Smooth muscle cell (in vitro differentiated cells): ENCODE results near the gene PARVA. TPM values are rescaled to one million over a fixed set of nuclear protein-coding genes. Genes with fewer than 3 reads are reported as not detected.

Experiments used
- DNase-seq: peaks from one replicate; lab custom pipeline; 2025; ENCODE audit not compliant: unreplicated experiment; lab: John Stamatoyannopoulos, UW
- H2AFZ ChIP-seq: fragments of 200-600 bp; sonication (generic); 2 replicates; pipeline ENCODE4 v1.6.0; 2016; ENCODE audit warnings: antibody characterized with exemption, low read depth, mild to moderate bottlenecking
- H3F3A ChIP-seq: fragments of 200-600 bp; sonication (generic); 2 replicates; pipeline ENCODE4 v1.6.0; 2017; ENCODE audit warnings: antibody characterized with exemption, low read depth
- H3K27ac ChIP-seq: fragments of 200-600 bp; sonication (generic); 2 replicates; pipeline ENCODE4 v1.5.1; 2016; ENCODE audit warnings: low read depth, mild to moderate bottlenecking
- H3K27me3 ChIP-seq: fragments of 200-600 bp; sonication (generic); 2 replicates; pipeline ENCODE4 v1.6.1; 2016; ENCODE audit warnings: low read depth, mild to moderate bottlenecking
- H3K36me3 ChIP-seq: fragments of 200-600 bp; sonication (generic); 2 replicates; pipeline ENCODE4 v1.5.1; 2016; ENCODE audit warnings: low read depth
- H3K4me1 ChIP-seq: fragments of 200-600 bp; sonication (generic); 2 replicates; pipeline ENCODE4 v1.5.1; 2016; ENCODE audit warnings: low read depth
- H3K4me2 ChIP-seq: fragments of 200-600 bp; sonication (generic); 2 replicates; pipeline ENCODE4 v1.6.0; 2016; ENCODE audit warnings: mild to moderate bottlenecking
- H3K4me3 ChIP-seq: fragments of 200-600 bp; sonication (generic); 2 replicates; pipeline ENCODE4 v1.5.1; 2016; ENCODE audit warnings: mild to moderate bottlenecking
- H3K79me2 ChIP-seq: fragments of 200-600 bp; sonication (generic); 2 replicates; pipeline ENCODE4 v1.6.0; 2016; ENCODE audit warnings: low read depth, mild to moderate bottlenecking
- H3K9ac ChIP-seq: fragments of 200-600 bp; sonication (generic); 2 replicates; pipeline ENCODE4 v1.6.0; 2016; ENCODE audit warnings: low read depth
- H3K9me3 ChIP-seq: fragments of 200-600 bp; sonication (generic); replicated peaks from 2 replicates; pipeline ENCODE4 v1.5.1; 2016; ENCODE audit warnings: low read depth
- H4K20me1 ChIP-seq: fragments of 200-600 bp; sonication (generic); 2 replicates; pipeline ENCODE4 v1.6.0; 2016; ENCODE audit warnings: low read depth
- WGBS: methylation state at CpG from one replicate; pipeline ENCODE4 v1.1.7; 2016; ENCODE audit warnings: low lambda C conversion rate; 5-methylcytosine and 5-hydroxymethylcytosine counted together
- polyA plus RNA-seq: library from polyadenylated mRNA; unstranded; fragments of >200 nt; fragmentation: Nextera tagmentation; extraction: Ambion mirVana; gene quantifications from 2 replicates; pipeline ENCODE4 v1.2.1, GENCODE V29; 2016
- total RNA-seq: library from RNA; depleted of rRNA; stranded (reverse); fragments of >200 nt; gene quantifications from 2 replicates; pipeline ENCODE4 v1.2.3, GENCODE V29; 2014
- TF ChIP-seq, protein P1 (sequence below): fragments of 200-600 bp; sonication (generic); IDR thresholded peaks from 2 replicates; pipeline ENCODE4 v1.5.1; 2017; ENCODE audit warnings: borderline replicate concordance, mild to moderate bottlenecking, antibody characterized with exemption; ENCODE audit not compliant: insufficient read depth, poor library complexity, severe bottlenecking

The PARVA gene
- total and polyA plus RNA-seq, 2 experiments from 2014 or later, result 73.9 to 99.4 TPM

DNA sequence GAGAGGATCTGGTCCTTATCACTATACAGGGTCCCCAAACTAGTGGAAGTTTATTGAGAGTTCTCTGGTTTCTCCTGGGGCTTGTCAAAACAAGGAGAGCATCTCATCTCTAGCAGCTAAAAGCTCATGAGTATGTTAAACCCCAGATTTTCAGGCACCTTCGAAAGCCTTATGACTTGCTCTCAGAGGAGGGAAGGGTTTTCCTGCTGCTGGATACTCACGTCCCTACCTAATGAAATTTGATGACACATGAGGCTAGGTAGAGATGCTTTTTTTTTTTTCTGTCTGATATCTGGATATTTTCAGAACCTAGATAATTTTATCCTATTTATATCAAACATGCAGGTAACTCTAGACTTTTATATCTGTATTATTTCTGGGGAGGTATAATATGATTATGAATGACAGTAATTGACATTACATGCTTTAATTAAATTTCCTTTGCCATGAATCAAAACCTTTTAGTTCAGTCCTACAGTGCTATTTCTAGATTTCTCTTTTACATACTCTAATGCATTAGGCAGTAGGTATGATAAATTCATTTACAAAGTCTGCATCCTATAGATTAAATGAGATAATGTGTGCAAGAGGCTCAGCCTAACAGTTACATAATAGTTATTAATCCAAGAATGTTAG lies 73.9 kb downstream of the PARVA start:
- H3K9me3 ChIP-seq, result no peaks in the 10 kb centered on the region
- peak overlapping the region; percentile 56 for H3K27ac ChIP-seq
- TF ChIP-seq, protein P1, sequence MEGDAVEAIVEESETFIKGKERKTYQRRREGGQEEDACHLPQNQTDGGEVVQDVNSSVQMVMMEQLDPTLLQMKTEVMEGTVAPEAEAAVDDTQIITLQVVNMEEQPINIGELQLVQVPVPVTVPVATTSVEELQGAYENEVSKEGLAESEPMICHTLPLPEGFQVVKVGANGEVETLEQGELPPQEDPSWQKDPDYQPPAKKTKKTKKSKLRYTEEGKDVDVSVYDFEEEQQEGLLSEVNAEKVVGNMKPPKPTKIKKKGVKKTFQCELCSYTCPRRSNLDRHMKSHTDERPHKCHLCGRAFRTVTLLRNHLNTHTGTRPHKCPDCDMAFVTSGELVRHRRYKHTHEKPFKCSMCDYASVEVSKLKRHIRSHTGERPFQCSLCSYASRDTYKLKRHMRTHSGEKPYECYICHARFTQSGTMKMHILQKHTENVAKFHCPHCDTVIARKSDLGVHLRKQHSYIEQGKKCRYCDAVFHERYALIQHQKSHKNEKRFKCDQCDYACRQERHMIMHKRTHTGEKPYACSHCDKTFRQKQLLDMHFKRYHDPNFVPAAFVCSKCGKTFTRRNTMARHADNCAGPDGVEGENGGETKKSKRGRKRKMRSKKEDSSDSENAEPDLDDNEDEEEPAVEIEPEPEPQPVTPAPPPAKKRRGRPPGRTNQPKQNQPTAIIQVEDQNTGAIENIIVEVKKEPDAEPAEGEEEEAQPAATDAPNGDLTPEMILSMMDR, result no peak
- no peak for DNase-seq
- H3K79me2 ChIP-seq, result peaks cover 100% of the 10 kb centered on the region
- no peak overlapping the region for H3K9ac ChIP-seq
- H4K20me1 ChIP-seq, result peaks cover 97% of the 10 kb centered on the region
- no peaks in the 10 kb centered on the region for H3K36me3 ChIP-seq
- no peak overlapping the region for H3K4me3 ChIP-seq
- peaks cover 15% of the 10 kb centered on the region for H3K4me1 ChIP-seq
- no peak overlapping the region for H2AFZ ChIP-seq
- H3K4me2 ChIP-seq, result no peak overlapping the region
- no peaks in the 10 kb centered on the region for H3K27me3 ChIP-seq
- 97% methylated on average over 2 of the region's 2 CpGs for whole genome bisulfite sequencing
- peaks cover 4% of the 10 kb centered on the region for H3F3A ChIP-seq

DNA sequence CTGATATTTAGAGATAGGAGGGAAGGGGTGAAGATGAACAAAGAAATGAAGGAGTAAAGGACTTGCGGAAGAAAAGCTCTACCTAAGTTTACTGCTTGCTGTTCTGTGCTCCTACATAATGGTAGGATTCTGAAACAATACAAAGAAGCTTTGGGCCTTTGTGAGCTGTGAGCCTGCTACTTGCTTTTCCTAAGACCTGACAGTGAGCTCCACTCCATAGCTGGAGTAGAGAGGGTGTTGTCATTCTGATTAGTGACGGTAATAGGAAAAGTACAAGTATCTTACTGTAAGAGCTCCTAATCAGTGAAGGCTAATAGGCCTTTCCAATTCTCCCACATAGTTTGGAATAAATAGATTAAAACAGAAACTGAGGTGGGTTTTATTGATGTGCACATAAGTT lies 75.9 kb downstream of the PARVA start:
- no peak for DNase-seq
- no peak overlapping the region for H2AFZ ChIP-seq
- H3K9me3 ChIP-seq, result no peaks in the 10 kb centered on the region
- H4K20me1 ChIP-seq, result peaks cover 96% of the 10 kb centered on the region
- H3K4me3 ChIP-seq, result no peak overlapping the region
- H3K4me2 ChIP-seq, result no peak overlapping the region
- WGBS, result 93% methylated on average over 2 of the region's 2 CpGs
- TF ChIP-seq, protein P1, result no peak
- peaks cover 4% of the 10 kb centered on the region for H3F3A ChIP-seq
- H3K27ac ChIP-seq, result no peak overlapping the region
- H3K36me3 ChIP-seq, result no peaks in the 10 kb centered on the region
- no peak overlapping the region for H3K9ac ChIP-seq
- H3K27me3 ChIP-seq, result no peaks in the 10 kb centered on the region
- H3K79me2 ChIP-seq, result peaks cover 99% of the 10 kb centered on the region
- H3K4me1 ChIP-seq, result peaks cover 22% of the 10 kb centered on the region

DNA sequence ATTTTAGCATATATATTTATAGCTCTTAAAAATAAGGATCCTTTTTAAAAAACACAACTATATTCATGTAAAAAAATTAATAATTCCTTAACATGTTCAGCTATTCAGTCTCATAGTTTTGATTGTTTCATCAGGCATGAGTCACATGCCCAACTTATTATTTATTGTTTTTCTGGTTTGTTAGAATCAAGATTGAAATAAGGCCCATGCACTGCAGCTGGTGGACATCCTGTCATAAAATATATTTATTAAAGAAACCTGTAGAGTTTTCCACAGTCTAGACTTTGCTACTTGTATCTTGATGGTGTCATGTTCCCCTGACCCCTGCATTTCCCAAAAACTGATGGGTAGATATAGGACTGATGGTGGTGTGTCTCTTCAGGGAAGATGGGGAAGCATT lies 77.4 kb downstream of the PARVA start:
- TF ChIP-seq, protein P1, result no peak
- Histone ChIP-seq H3F3A (peaks cover 4% of the 10 kb centered on the region), H3K4me2 (no peak overlapping the region), H3K4me1 (peaks cover 34% of the 10 kb centered on the region), H3K27me3 (no peaks in the 10 kb centered on the region), H2AFZ (no peak overlapping the region), H4K20me1 (peaks cover 95% of the 10 kb centered on the region), H3K4me3 (no peak overlapping the region), H3K27ac (no peak overlapping the region), H3K9me3 (no peaks in the 10 kb centered on the region), H3K79me2 (peaks cover 99% of the 10 kb centered on the region), H3K36me3 (no peaks in the 10 kb centered on the region), H3K9ac (no peak overlapping the region)
- no peak for DNase-seq

DNA sequence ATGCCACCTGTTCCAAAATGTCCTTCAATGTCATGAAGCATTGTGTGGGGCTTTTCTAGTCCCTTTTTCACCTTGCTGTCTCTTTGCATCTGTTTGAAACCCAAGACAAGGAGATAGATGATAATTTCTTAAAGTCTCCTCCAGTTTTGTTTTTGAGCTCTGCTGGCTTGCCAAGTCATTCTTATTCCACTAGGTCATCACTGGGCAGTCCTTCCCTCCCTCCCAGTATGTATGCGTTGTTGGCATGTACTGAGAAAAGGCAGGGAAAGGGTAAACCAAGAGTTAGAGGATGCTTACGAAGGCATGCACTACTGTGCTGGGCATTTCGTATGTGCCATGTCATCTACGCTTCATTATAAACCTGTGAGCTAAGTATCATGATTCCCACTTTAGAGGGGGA lies 78.6 kb downstream of the PARVA start:
- Histone ChIP-seq H4K20me1 (peaks cover 90% of the 10 kb centered on the region), H3K4me2 (no peak overlapping the region)

More for the DNA sequence above, 78.6 kb downstream of the PARVA start:
- peaks cover 2% of the 10 kb centered on the region for H3F3A ChIP-seq
- H3K4me1 ChIP-seq, result peaks cover 31% of the 10 kb centered on the region
- no peak overlapping the region for H2AFZ ChIP-seq
- no peaks in the 10 kb centered on the region for H3K27me3 ChIP-seq
- TF ChIP-seq, protein P1, result no peak
- H3K27ac ChIP-seq, result peak overlapping the region; percentile 72
- peaks cover 99% of the 10 kb centered on the region for H3K79me2 ChIP-seq
- H3K9me3 ChIP-seq, result no peaks in the 10 kb centered on the region
- whole genome bisulfite sequencing, result 82% methylated on average over 4 of the region's 4 CpGs
- no peaks in the 10 kb centered on the region for H3K36me3 ChIP-seq
- no peak overlapping the region for H3K9ac ChIP-seq
- DNase-seq, result no peak
- H3K4me3 ChIP-seq, result no peak overlapping the region
